Osteoblast (primary cell): ENCODE results near the gene PDLIM1. TPM values are rescaled to one million over a fixed set of nuclear protein-coding genes. Genes with fewer than 3 reads are reported as not detected.

Experiments used
- DNase-seq: peaks from one replicate; pipeline ENCODE4 v3.0.0; 2011; ENCODE audit warnings: low spot score, mixed read lengths; ENCODE audit not compliant: insufficient read length; ENCODE audit errors: missing footprints
- H2AFZ ChIP-seq: 2 replicates; pipeline ENCODE4 v1.6.0; 2011; ENCODE audit warnings: mild to moderate bottlenecking, low read length
- H3K27ac ChIP-seq: 2 replicates; pipeline ENCODE4 v1.5.1; 2011; ENCODE audit warnings: mild to moderate bottlenecking, low read depth, low read length, moderate library complexity
- H3K27me3 ChIP-seq: 2 replicates; pipeline ENCODE4 v1.6.0; 2012; ENCODE audit warnings: mild to moderate bottlenecking, control low read depth, inconsistent platforms, low read length, moderate library complexity; ENCODE audit not compliant: insufficient read depth
- H3K36me3 ChIP-seq: 2 replicates; pipeline ENCODE4 v1.5.1; 2011; ENCODE audit warnings: mild to moderate bottlenecking, low read length, control low read depth, moderate library complexity; ENCODE audit not compliant: insufficient read depth
- H3K4me1 ChIP-seq: 2 replicates; pipeline ENCODE4 v1.5.1; 2011; ENCODE audit warnings: mild to moderate bottlenecking, low read length, control low read depth, moderate library complexity; ENCODE audit not compliant: insufficient read depth
- H3K4me2 ChIP-seq: 2 replicates; pipeline ENCODE4 v1.6.0; 2011; ENCODE audit warnings: mild to moderate bottlenecking, low read length; ENCODE audit not compliant: insufficient read depth
- H3K4me3 ChIP-seq: fragments of 200-600 bp; sonication (generic); 3 replicates; pipeline ENCODE4 v1.5.1; 2012; ENCODE audit warnings: mild to moderate bottlenecking, low read length, inconsistent platforms; ENCODE audit not compliant: insufficient read depth
- H3K79me2 ChIP-seq: 2 replicates; pipeline ENCODE4 v1.6.0; 2012; ENCODE audit warnings: mild to moderate bottlenecking, low read length, control low read depth, inconsistent platforms; ENCODE audit not compliant: insufficient read depth
- H3K9me3 ChIP-seq: 2 replicates; pipeline ENCODE4 v1.5.1; 2011; ENCODE audit warnings: low read depth, low read length, control low read depth
- H4K20me1 ChIP-seq: 2 replicates; pipeline ENCODE4 v1.6.0; 2012; ENCODE audit warnings: mild to moderate bottlenecking, low read length, control low read depth; ENCODE audit not compliant: insufficient read depth
- total RNA-seq: library from RNA; depleted of rRNA; stranded (reverse); fragments of >200 nt; gene quantifications from 2 replicates; pipeline ENCODE4 v1.2.3, GENCODE V29; 2012
- TF ChIP-seq, protein P1 (sequence below): IDR thresholded peaks from 2 replicates; pipeline ENCODE4 v1.5.1; 2011; ENCODE audit warnings: mild to moderate bottlenecking, low read depth, low read length, moderate library complexity; ENCODE audit errors: extremely low read depth

PDLIM1 gene
- total RNA-seq, 1 donor: 26.1 TPM

DNA sequence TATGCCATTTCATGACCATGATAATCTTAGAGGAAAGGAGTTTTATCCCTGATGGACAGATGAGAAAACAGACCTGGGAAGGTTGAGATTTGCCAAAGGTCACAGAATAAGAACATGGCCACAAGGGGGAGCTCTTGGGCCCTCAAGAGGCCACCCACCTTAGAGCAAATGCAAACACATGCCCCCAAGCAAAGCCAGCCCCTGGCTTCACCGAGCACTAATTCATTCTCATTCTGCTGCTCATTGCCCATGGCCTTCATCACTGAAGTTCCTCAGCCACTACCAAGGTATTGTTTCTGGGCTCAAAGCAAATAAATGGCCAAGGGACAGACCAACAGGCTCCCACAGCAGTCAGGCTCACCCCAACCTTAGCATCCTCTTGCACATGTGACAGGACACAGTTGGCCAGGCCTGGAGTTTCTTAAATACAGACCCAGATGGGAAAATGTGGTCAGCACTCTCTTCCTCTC lies 44.2 kb downstream of the PDLIM1 start:
- peaks cover 14% of the 10 kb centered on the region for H3K36me3 ChIP-seq
- H4K20me1 ChIP-seq: peaks cover 2% of the 10 kb centered on the region
- no peak overlapping the region for H3K4me3 ChIP-seq
- no peaks in the 10 kb centered on the region for H3K27me3 ChIP-seq
- peak overlapping the region; percentile 25 for H3K4me2 ChIP-seq
- TF ChIP-seq, protein P1, sequence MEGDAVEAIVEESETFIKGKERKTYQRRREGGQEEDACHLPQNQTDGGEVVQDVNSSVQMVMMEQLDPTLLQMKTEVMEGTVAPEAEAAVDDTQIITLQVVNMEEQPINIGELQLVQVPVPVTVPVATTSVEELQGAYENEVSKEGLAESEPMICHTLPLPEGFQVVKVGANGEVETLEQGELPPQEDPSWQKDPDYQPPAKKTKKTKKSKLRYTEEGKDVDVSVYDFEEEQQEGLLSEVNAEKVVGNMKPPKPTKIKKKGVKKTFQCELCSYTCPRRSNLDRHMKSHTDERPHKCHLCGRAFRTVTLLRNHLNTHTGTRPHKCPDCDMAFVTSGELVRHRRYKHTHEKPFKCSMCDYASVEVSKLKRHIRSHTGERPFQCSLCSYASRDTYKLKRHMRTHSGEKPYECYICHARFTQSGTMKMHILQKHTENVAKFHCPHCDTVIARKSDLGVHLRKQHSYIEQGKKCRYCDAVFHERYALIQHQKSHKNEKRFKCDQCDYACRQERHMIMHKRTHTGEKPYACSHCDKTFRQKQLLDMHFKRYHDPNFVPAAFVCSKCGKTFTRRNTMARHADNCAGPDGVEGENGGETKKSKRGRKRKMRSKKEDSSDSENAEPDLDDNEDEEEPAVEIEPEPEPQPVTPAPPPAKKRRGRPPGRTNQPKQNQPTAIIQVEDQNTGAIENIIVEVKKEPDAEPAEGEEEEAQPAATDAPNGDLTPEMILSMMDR: peak; percentile 87
- DNase-seq: peak; percentile 81
- H3K79me2 ChIP-seq: peaks cover 2% of the 10 kb centered on the region
- H2AFZ ChIP-seq: no peak overlapping the region
- no peaks in the 10 kb centered on the region for H3K9me3 ChIP-seq
- H3K27ac ChIP-seq: peak overlapping the region; percentile 83
- H3K4me1 ChIP-seq: peaks cover 22% of the 10 kb centered on the region

DNA sequence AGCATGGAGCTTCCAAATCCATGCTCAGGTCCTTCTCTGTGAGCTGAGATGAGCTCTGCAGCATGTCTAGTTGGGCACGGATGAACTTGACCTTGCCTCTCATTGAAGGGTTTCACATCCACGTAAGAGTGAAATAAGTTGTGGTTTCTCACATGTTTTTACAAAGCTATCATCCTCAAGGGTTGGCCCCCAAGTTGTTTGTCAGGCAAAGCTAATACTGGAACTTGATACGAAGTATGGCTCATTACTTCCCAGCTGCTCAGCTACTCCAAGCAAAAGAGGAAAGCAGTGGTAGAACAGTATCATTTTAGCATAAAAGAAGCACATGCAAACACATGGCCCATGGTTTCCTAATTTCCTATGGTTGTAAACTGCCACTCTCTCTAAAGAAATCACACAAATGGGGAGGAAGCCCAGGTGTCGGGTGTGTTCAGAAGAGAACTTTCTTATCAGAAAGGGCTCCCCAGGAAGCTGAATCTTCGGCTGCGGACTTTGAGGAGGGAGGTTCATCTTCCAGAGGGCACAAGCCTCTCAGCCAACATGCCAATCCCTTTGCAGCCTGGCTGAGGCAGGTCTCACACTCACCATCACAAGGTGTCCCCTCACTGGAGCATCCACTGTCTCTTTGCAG lies 45.3 kb downstream of the PDLIM1 start:
- Histone ChIP-seq H3K79me2 (no peaks in the 10 kb centered on the region), H3K27ac (no peak overlapping the region), H3K4me2 (no peak overlapping the region), H3K36me3 (peaks cover 13% of the 10 kb centered on the region), H3K4me3 (no peak overlapping the region), H2AFZ (no peak overlapping the region), H4K20me1 (peaks cover 2% of the 10 kb centered on the region), H3K9me3 (no peaks in the 10 kb centered on the region), H3K27me3 (no peaks in the 10 kb centered on the region), H3K4me1 (peaks cover 22% of the 10 kb centered on the region)
- no peak for DNase-seq
- TF ChIP-seq, protein P1: no peak

DNA sequence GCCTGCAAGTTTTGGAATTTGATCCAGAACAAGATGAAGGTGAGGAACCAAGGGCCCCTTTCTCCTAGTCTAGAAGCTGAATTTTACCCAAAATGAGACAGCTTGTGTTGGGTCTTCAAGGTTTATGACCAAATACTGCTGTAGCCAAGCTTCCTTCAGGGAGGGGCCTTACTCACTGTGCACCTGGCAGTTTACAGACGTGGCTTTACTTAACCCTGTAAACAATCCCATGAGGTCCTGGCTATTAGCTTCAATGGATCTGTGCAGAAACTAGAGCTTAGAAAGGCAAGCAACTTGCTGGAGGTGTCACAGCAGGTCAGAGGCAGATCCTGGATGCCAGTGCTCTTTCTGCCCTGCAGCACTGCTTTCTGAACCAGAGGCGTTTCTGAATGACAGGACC lies 46.7 kb downstream of the PDLIM1 start:
- Histone ChIP-seq H3K27ac (no peak overlapping the region), H3K4me1 (peaks cover 22% of the 10 kb centered on the region), H3K9me3 (no peaks in the 10 kb centered on the region), H3K4me2 (no peak overlapping the region), H4K20me1 (peaks cover 2% of the 10 kb centered on the region), H3K79me2 (no peaks in the 10 kb centered on the region), H3K27me3 (no peaks in the 10 kb centered on the region), H3K36me3 (peaks cover 16% of the 10 kb centered on the region), H2AFZ (no peak overlapping the region), H3K4me3 (no peak overlapping the region)
- no peak for DNase-seq
- TF ChIP-seq, protein P1: no peak

DNA sequence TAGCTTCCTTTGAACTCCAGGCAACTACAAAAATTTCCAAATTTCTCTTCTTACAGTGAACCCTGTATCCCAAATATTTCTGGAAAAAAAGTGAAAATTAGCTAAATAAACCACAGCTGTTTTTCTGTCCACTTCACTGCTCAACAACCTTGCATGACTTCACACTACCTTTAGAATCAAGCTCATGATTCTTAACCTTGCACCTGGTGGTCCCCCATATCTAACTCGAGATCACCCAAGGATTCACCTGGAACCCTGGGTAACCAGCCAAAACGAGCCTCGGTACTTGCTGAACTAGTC lies 47.5 kb downstream of the PDLIM1 start:
- H3K79me2 ChIP-seq: no peaks in the 10 kb centered on the region
- H4K20me1 ChIP-seq: peaks cover 2% of the 10 kb centered on the region
- DNase-seq: no peak
- TF ChIP-seq, protein P1: no peak
- H3K36me3 ChIP-seq: peaks cover 18% of the 10 kb centered on the region
- no peaks in the 10 kb centered on the region for H3K9me3 ChIP-seq
- H3K27ac ChIP-seq: no peak overlapping the region
- no peak overlapping the region for H2AFZ ChIP-seq
- H3K4me3 ChIP-seq: no peak overlapping the region
- no peaks in the 10 kb centered on the region for H3K27me3 ChIP-seq
- no peak overlapping the region for H3K4me2 ChIP-seq
- H3K4me1 ChIP-seq: peaks cover 20% of the 10 kb centered on the region
